K562 (cell line): ENCODE data around the gene MRPL4. TPM values are rescaled to one million over a fixed set of nuclear protein-coding genes. Genes with fewer than 3 reads are reported as not detected.

Experiments
- CHD2 ChIP-seq: IDR thresholded peaks from 2 replicates; pipeline ENCODE4 v1.6.1; 2011; ENCODE audit warnings: low read depth, low read length
- HOXB6 ChIP-seq: fragments of 250-450 bp; sonication (Bioruptor Pico); IDR thresholded peaks from 2 replicates; pipeline ENCODE4 v1.5.1; 2022; ENCODE audit warnings: mild to moderate bottlenecking, borderline replicate concordance
- RBM34 ChIP-seq: fragments of 200-400 bp; formaldehyde crosslinking; IDR thresholded peaks from 2 replicates; pipeline ENCODE4 v1.6.1; 2018; ENCODE audit warnings: low read length, borderline replicate concordance; ENCODE audit not compliant: insufficient read depth
- polyA plus RNA-seq, 8 experiments: library from polyadenylated mRNA; depleted of rRNA in 4 of 8; stranded (reverse) in 5 of 8; unstranded in 3 of 8; fragments of >200 nt; fragmentation: Nextera tagmentation in 2 of 8; fragmentation: Illumina TruSeq in 1 of 8; extraction: Ambion mirVana in 2 of 8; extraction: Trizol in 1 of 8; gene quantifications; 2 replicates each; pipeline versions ENCODE4 v1.2.1 to v1.2.3, GENCODE V29; 2011 to 2014; ENCODE audit warnings: inconsistent platforms in 1 of 8, missing spikeins in 1 of 8
- total RNA-seq, 7 experiments: library from RNA; depleted of rRNA in 6 of 7; stranded (reverse); fragments of >200 nt in 6 of 7; fragmentation: Illumina TruSeq in 2 of 7; extraction: Trizol in 2 of 7; gene quantifications; 2 replicates each; pipeline versions ENCODE4 v1.2.1 to v1.2.3, GENCODE V29; 2011 to 2021; ENCODE audit warnings: low replicate concordance in 1 of 7
- TF ChIP-seq, protein P1 (sequence below): sonication (generic); formaldehyde crosslinking; IDR thresholded peaks from 2 replicates; pipeline ENCODE4 v1.8.1; 2023; ENCODE audit warnings: missing genetic modification reagents, mild to moderate bottlenecking, borderline replicate concordance

Gene MRPL4
- total and polyA plus RNA-seq, 9 of the 15 experiments (the other 6 are each of a cell fraction or from before 2014, with no cell fraction given) = 1.4 to 239 (median 64.9) TPM

- TF ChIP-seq, protein P1, sequence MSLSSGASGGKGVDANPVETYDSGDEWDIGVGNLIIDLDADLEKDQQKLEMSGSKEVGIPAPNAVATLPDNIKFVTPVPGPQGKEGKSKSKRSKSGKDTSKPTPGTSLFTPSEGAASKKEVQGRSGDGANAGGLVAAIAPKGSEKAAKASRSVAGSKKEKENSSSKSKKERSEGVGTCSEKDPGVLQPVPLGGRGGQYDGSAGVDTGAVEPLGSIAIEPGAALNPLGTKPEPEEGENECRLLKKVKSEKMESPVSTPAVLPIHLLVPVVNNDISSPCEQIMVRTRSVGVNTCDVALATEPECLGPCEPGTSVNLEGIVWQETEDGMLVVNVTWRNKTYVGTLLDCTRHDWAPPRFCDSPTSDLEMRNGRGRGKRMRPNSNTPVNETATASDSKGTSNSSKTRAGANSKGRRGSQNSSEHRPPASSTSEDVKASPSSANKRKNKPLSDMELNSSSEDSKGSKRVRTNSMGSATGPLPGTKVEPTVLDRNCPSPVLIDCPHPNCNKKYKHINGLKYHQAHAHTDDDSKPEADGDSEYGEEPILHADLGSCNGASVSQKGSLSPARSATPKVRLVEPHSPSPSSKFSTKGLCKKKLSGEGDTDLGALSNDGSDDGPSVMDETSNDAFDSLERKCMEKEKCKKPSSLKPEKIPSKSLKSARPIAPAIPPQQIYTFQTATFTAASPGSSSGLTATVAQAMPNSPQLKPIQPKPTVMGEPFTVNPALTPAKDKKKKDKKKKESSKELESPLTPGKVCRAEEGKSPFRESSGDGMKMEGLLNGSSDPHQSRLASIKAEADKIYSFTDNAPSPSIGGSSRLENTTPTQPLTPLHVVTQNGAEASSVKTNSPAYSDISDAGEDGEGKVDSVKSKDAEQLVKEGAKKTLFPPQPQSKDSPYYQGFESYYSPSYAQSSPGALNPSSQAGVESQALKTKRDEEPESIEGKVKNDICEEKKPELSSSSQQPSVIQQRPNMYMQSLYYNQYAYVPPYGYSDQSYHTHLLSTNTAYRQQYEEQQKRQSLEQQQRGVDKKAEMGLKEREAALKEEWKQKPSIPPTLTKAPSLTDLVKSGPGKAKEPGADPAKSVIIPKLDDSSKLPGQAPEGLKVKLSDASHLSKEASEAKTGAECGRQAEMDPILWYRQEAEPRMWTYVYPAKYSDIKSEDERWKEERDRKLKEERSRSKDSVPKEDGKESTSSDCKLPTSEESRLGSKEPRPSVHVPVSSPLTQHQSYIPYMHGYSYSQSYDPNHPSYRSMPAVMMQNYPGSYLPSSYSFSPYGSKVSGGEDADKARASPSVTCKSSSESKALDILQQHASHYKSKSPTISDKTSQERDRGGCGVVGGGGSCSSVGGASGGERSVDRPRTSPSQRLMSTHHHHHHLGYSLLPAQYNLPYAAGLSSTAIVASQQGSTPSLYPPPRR (CRISPR knock-in tag) = no peak
- TF ChIP-seq CHD2 (no peak), HOXB6 (CRISPR knock-in tag) (no peak; the same call in 1 of the 2 replicates), RBM34 (no peak)
Measured at GRCh38 chr19:10286803-10287737, 35.1 kb downstream of the MRPL4 start, which contains the start of gene ICAM4 (continued).
